ENCODE data around the gene CD180.

The CD180 gene

DNA sequence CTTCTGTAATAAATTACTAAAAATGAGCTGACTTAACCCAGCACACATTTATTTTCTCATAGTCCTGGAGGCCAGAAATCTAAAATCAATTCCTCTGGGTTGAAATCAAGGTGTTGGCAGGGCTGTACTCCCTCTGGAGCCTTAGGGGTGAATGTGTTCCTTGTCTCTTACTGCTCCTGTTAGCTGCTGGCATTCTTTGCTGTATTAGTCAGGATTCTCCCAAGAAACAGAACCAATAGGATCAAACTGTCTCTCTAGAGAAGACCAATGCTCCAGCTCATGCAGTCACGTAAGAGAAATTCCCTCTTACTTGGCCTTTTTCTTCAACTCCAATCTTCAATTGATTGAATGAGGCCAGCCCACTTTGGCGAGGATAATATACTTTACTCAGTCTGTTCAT is 15.3 kb upstream of the CD180 start:
- no peak for DNase-seq (ENCODE audit: extremely low read depth, insufficient read length)
- Histone ChIP-seq H3K36me3 (ENCODE audit: control insufficient read depth, insufficient read depth, low read length) (no peaks in the 10 kb centered on the region), H3K27me3 (replicated peaks; ENCODE audit: control insufficient read depth, insufficient read depth, low read length) (no peaks in the 10 kb centered on the region), H3K4me3 (replicated peaks; ENCODE audit: low read depth, low read length) (no peak overlapping the region)
- TF ChIP-seq, protein P1, sequence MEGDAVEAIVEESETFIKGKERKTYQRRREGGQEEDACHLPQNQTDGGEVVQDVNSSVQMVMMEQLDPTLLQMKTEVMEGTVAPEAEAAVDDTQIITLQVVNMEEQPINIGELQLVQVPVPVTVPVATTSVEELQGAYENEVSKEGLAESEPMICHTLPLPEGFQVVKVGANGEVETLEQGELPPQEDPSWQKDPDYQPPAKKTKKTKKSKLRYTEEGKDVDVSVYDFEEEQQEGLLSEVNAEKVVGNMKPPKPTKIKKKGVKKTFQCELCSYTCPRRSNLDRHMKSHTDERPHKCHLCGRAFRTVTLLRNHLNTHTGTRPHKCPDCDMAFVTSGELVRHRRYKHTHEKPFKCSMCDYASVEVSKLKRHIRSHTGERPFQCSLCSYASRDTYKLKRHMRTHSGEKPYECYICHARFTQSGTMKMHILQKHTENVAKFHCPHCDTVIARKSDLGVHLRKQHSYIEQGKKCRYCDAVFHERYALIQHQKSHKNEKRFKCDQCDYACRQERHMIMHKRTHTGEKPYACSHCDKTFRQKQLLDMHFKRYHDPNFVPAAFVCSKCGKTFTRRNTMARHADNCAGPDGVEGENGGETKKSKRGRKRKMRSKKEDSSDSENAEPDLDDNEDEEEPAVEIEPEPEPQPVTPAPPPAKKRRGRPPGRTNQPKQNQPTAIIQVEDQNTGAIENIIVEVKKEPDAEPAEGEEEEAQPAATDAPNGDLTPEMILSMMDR (IDR thresholded peaks at IDR 0.05; ENCODE audit: insufficient read depth, low read length, poor library complexity, severe bottlenecking): no peak

DNA sequence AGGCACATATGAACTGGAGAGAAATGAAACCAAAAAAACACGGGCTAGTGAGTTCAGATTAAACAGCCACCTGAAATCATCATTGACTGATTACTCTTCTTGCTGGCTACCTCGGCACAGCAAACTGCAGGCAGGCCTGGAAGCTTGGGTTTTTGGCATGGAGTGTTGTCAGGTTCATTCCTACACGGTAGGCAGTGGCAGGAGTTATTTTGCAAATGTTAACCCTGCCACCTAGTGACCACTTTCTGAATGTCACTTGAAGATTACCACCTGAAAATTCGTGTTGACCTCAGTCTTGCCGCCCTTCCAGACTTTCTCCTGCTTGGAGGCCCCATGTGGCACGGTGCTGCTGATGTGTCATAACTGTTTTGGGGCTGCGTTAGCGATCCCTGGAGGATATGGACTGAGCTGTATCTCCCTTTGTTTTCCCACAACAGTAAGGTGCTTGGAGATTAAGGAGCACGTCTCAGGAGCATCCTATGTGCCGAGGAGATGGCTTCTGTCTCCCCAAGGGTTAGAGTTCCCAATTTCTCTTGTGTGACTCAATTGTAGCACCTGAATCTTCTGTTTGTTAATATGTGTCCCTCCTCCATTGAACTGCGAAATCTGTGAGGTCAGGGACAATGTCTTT is 12.7 kb upstream of the CD180 start:
- TF ChIP-seq, protein P1 (IDR thresholded peaks at IDR 0.05; ENCODE audit: insufficient read depth, low read length, poor library complexity, severe bottlenecking): peak; percentile 62
- Histone ChIP-seq H3K27me3 (replicated peaks; ENCODE audit: control insufficient read depth, insufficient read depth, low read length) (no peaks in the 10 kb centered on the region), H3K36me3 (ENCODE audit: control insufficient read depth, insufficient read depth, low read length) (no peaks in the 10 kb centered on the region), H3K4me3 (replicated peaks; ENCODE audit: low read depth, low read length) (no peak overlapping the region)
- DNase-seq (ENCODE audit: extremely low read depth, insufficient read length): no peak

DNA sequence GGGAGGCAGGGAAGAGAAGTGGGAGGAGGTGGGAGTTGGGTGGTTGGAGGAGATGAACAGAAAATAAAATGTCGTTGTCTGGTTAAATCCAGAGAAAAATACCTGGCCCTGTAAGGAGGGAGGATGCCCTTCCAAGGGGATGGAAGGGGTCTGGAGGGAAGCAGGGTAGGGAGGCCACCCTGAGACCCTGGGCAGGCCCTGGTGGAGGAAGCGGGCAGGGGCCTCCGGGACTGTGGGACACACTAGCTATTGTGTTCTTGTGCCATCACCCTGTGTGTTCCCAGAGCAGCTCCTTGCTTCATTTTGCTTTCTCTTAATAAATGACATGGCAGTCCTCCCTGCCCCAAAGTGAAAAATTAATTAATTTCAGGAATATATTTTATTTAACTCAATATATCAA is 11.8 kb upstream of the CD180 start:
- H3K4me3 ChIP-seq (replicated peaks; ENCODE audit: low read depth, low read length): no peak overlapping the region
- TF ChIP-seq, protein P1 (IDR thresholded peaks at IDR 0.05; ENCODE audit: insufficient read depth, low read length, poor library complexity, severe bottlenecking): no peak
- H3K36me3 ChIP-seq (ENCODE audit: control insufficient read depth, insufficient read depth, low read length): no peaks in the 10 kb centered on the region
- no peak for DNase-seq (ENCODE audit: extremely low read depth, insufficient read length)
- H3K27me3 ChIP-seq (replicated peaks; ENCODE audit: control insufficient read depth, insufficient read depth, low read length): no peaks in the 10 kb centered on the region

DNA sequence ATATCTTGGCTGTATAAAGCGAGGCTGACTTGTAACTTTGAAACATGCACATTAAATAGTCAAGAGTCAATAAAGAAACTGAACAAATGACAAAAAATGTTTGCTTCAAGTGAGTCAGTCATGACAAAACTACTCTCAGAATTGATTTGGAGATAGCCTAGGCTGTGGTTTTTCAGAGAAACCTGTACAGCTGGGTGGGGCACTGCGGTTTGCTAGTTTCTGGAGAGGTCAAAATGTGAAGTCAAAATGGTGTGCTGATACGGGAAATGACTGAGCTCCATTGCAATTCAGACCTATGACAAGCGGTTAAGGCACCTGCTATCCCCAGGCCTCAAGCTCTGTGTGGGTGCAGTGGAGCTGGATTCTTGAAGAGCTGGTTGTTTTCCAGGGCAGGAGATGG is 10.3 kb upstream of the CD180 start:
- no peak overlapping the region for H3K4me3 ChIP-seq (replicated peaks; ENCODE audit: low read depth, low read length)
- no peaks in the 10 kb centered on the region for H3K36me3 ChIP-seq (ENCODE audit: control insufficient read depth, insufficient read depth, low read length)
- DNase-seq (ENCODE audit: extremely low read depth, insufficient read length): peak; percentile 84
- TF ChIP-seq, protein P1 (IDR thresholded peaks at IDR 0.05; ENCODE audit: insufficient read depth, low read length, poor library complexity, severe bottlenecking): no peak
- no peaks in the 10 kb centered on the region for H3K27me3 ChIP-seq (replicated peaks; ENCODE audit: control insufficient read depth, insufficient read depth, low read length)

DNA sequence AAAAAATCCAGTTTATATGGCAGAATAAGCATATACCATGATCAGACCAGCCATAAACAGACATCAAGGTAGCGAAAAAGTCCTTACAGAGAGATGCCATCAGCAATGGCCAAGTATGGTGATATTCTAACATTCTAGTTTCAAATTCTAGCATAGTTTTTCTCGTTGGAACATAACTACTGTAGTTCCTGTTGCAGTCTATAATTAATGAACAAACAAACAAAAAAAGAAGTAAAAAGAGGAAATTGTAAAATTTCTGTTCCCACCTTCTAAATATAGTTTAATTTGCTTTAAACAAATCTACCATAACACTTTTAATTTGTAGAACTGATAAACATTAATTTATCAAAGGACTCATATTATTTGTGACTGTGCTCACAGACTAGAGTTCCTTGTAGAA is 9.9 kb upstream of the CD180 start:
- Histone ChIP-seq H3K27me3 (replicated peaks; ENCODE audit: control insufficient read depth, insufficient read depth, low read length) (no peaks in the 10 kb centered on the region), H3K36me3 (ENCODE audit: control insufficient read depth, insufficient read depth, low read length) (no peaks in the 10 kb centered on the region), H3K4me3 (replicated peaks; ENCODE audit: low read depth, low read length) (no peak overlapping the region)
- DNase-seq (ENCODE audit: extremely low read depth, insufficient read length): no peak
- TF ChIP-seq, protein P1 (IDR thresholded peaks at IDR 0.05; ENCODE audit: insufficient read depth, low read length, poor library complexity, severe bottlenecking): no peak

DNA sequence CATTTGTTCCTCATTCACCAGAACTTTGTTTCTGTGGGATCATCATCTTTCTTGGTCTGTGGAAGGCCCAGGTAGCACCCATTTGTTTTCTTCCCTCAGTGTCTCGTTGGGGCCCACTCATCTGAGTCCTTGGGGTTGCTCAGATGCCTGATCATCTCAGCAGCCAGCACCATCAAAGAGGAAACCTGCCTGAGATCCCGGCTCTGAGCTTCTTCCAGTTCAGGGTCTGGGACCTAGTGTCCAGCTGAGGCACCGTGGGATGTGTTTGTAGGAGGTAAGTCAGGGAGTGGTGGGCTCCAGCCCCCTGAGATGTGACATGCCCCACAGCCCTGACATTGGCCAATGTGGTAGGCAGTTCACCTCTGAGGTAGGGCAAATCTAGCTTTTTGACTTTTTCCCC is 9.4 kb upstream of the CD180 start:
- Histone ChIP-seq H3K4me3 (replicated peaks; ENCODE audit: low read depth, low read length) (no peak overlapping the region), H3K36me3 (ENCODE audit: control insufficient read depth, insufficient read depth, low read length) (no peaks in the 10 kb centered on the region), H3K27me3 (replicated peaks; ENCODE audit: control insufficient read depth, insufficient read depth, low read length) (no peaks in the 10 kb centered on the region)
- no peak for DNase-seq (ENCODE audit: extremely low read depth, insufficient read length)
- TF ChIP-seq, protein P1 (IDR thresholded peaks at IDR 0.05; ENCODE audit: insufficient read depth, low read length, poor library complexity, severe bottlenecking): no peak

Measured in GM06990 (cell line).